Fibroblast of villous mesenchyme (primary cell): ENCODE results near the gene TDRD9. TPM values are rescaled to one million over a fixed set of nuclear protein-coding genes. Genes with fewer than 3 reads are reported as not detected.
A peak's percentile ranks its signal among the peaks of the same experiment; 100 is the strongest.

Experiments used
- DNase-seq: peaks from one replicate; pipeline ENCODE4 v3.0.0-alpha.2; 2010; ENCODE audit warnings: low read depth
- H3K4me3 ChIP-seq: 2 replicates; pipeline ENCODE4 v1.5.1; 2011; ENCODE audit warnings: low read depth, mild to moderate bottlenecking, low read length
- total RNA-seq: library from RNA; depleted of rRNA; stranded (reverse); fragments of >200 nt; gene quantifications from 2 replicates; pipeline ENCODE4 v1.2.3, GENCODE V29; 2012
- TF ChIP-seq, protein P1 (sequence below): IDR thresholded peaks from 2 replicates; pipeline ENCODE4 v1.5.1; 2012; ENCODE audit warnings: low read depth, mild to moderate bottlenecking, low read length; ENCODE audit not compliant: insufficient read depth

The TDRD9 gene
- total RNA-seq, 1 donor: 0.86 TPM

DNA sequence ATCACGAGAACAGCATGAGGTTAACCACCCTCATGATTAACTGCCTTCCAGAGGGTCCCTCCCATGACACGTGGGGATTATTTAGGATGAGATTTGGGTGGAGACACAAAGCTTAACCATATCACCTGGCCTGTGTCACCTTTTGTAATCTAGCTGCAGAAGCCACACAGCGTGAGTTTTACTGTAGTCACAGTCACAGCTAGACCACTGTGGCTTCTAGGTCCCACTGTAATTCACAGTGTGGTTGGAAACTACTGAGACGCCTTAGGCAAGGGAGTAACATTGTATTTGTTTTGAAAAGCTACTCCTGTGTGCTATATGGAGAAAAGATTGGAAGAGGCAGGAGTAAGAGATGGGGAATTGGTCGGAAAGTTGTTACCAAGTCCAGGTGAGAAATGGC, 111.0 kb downstream of the TDRD9 start:
- DNase-seq: no peak
- no peak overlapping the region for H3K4me3 ChIP-seq
- TF ChIP-seq, protein P1, sequence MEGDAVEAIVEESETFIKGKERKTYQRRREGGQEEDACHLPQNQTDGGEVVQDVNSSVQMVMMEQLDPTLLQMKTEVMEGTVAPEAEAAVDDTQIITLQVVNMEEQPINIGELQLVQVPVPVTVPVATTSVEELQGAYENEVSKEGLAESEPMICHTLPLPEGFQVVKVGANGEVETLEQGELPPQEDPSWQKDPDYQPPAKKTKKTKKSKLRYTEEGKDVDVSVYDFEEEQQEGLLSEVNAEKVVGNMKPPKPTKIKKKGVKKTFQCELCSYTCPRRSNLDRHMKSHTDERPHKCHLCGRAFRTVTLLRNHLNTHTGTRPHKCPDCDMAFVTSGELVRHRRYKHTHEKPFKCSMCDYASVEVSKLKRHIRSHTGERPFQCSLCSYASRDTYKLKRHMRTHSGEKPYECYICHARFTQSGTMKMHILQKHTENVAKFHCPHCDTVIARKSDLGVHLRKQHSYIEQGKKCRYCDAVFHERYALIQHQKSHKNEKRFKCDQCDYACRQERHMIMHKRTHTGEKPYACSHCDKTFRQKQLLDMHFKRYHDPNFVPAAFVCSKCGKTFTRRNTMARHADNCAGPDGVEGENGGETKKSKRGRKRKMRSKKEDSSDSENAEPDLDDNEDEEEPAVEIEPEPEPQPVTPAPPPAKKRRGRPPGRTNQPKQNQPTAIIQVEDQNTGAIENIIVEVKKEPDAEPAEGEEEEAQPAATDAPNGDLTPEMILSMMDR: no peak

DNA sequence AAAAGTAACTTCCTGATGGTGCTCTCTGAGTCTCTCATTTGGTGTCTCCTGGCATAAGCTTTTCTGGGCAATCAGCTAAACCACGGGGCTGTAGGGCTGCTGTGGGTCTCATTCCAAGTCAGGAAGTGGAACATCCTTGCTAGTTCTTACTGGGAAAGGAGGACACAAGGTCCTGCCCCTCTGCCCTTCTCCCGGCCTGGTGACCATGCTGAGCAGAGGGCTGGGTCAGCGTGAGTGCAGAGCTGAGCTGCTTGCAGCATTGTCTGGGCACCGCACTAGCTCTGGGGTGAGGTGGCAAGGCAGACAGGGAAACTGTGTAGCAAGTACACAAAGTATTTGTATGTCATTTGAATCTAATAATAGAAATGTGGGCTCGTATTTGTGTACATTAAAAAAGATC, 112.3 kb downstream of the TDRD9 start:
- DNase-seq: no peak
- TF ChIP-seq, protein P1: no peak
- H3K4me3 ChIP-seq: no peak overlapping the region

DNA sequence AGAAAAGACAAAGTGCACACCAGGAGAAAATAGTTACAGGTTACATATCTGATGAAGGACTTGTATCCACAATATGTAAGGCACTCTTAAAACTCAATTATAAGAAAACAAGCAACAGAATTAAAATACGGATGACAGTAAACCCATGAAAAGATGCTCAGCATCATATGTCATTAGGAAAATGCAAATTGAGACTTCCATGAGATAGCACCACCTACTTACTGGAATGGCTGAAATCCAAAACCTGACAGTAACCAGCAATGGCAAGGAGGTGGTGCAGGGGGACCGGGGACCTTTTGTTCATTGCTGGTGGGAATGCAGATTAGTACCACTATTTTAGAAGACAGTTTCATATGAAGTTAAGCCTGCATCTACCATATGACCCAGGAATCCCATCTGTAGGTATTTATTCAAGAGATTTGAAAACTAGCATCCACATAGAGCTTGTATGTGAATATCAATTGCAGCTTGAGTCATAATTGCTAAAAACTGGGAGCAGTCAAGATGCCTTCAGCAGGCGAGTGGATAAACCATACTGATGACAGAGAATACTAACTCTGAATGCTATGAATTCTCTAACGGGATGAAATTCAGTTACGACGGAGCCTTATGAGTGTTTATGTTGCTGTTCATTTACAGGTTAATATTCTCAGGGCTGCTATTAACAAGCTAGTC, 113.3 kb downstream of the TDRD9 start:
- DNase-seq: no peak
- no peak overlapping the region for H3K4me3 ChIP-seq
- TF ChIP-seq, protein P1: no peak

DNA sequence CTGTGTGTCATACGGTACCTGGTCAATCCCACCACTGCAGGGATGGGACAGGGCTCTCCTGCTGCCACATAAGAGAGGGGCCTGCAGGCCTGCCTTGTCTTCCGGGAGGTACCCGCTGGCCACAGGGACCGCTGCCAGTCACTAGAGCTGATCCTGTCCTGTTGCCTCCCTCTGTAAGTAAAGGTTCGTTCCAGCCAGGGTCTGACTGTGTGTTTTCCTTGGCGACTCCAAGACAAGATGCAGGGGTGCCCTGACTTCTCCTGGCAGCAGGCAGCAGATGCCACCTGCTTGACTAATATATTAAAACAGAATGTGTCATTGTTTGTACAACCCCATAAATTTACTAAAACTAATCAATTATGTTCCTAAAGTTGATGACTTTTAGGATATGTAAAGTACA, 115.8 kb downstream of the TDRD9 start:
- no peak for DNase-seq

DNA sequence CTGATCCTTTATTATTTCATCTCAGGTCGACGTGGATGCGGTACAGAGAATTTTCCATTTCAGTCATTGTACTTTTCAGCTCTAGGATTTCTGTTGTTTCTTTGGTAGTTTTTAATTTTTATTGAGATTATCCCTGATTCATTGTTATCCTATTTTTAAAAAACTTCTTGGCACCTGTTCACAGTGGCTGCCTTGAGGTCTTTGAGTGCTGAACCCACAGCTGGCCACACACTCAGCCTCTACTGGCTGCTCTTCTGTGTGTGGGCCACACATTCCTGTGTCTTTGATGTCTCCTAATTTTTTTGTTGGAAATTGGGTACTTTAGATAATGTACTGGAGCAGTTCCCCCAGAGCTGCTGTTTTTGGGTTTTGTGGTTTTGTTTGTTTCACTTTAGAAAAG, 119.5 kb downstream of the TDRD9 start:
- TF ChIP-seq, protein P1: no peak
- DNase-seq: no peak
- no peak overlapping the region for H3K4me3 ChIP-seq

More for the DNA sequence above, 115.8 kb downstream of the TDRD9 start:
- TF ChIP-seq, protein P1: no peak
- H3K4me3 ChIP-seq: no peak overlapping the region

DNA sequence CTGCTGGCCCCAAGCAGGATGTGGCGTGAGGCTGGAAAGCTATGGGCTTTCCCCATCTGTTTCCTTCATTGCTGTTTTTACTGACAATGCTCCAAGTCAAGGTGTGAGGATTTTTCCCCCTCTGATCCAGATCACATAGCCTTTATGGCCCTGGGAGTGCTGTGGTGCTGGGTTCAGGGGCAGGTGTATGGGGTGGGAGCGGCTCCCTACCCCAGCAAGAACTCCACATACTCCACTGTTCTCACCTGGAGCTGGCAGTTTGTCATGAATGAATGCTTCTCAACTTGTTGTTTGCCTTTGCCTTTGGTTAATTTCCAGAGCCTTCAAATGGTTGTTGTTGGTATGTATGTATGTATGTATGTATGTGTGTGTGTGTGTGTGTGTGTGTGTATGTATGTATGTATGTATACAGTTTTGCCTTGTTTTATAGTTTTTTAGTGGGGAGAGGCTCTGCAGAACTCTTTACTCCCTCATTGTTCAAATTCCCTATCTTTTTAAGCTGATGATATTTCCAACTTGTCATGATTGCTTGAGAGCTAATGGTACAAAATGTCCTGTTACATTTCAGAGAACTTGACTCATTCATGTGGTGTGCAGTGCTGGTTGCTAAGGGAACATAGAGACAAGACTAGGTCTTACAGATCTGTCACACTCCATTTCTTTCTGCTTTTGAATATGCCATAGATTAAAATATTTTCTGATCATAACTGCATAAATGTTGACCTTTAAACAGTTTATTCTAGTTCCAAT, 120.7 kb downstream of the TDRD9 start:
- H3K4me3 ChIP-seq: no peak overlapping the region
- TF ChIP-seq, protein P1: no peak
- DNase-seq: peak; percentile 17
